Kasumi-1 (cell line): ENCODE measurements around the gene DHX35.

Experiments used
- DNase-seq, 2 experiments: peaks; one replicate each; lab custom pipeline; 2025; lab: John Stamatoyannopoulos, UW

The DHX35 gene

GRCh38 chr20:38962044-38962927 lies at the start of gene DHX35:
Gene DHX35 (plus strand): TSS chr20:38962344. CDS start chr20:38962368, 24 bp downstream.
- peak; percentile 90 to 92 for DNase-seq

- DNase-seq, result no peak
These were observed 46.8 kb upstream of the DHX35 start for GRCh38 chr20:38915355-38915754.

- no peak for DNase-seq
These were observed 44.5 kb upstream of the DHX35 start for GRCh38 chr20:38917657-38918056.

GRCh38 chr20:38918172-38918571 lies 44.0 kb upstream of the DHX35 start:
- no peak for DNase-seq

- no peak for DNase-seq
These were observed 42.5 kb upstream of the DHX35 start for GRCh38 chr20:38919683-38920082.

GRCh38 chr20:38920411-38920810 lies 41.7 kb upstream of the DHX35 start:
- DNase-seq, result no peak

GRCh38 chr20:38920851-38921250 lies 41.3 kb upstream of the DHX35 start:
- no peak for DNase-seq

- DNase-seq, result no peak
These were observed 37.4 kb upstream of the DHX35 start for GRCh38 chr20:38924718-38925117.

- DNase-seq, result peak; percentile 97
These were observed 35.8 kb upstream of the DHX35 start, which contains the start of gene FAM83D for GRCh38 chr20:38926142-38926933. Gene FAM83D (plus strand): TSS chr20:38926417. CDS start chr20:38926443, 26 bp downstream.

- no peak for DNase-seq
These were observed 35.1 kb upstream of the DHX35 start for GRCh38 chr20:38926934-38927616.

GRCh38 chr20:38927902-38928578 lies 34.1 kb upstream of the DHX35 start:
- DNase-seq, result no peak

- no peak for DNase-seq
These were observed 31.9 kb upstream of the DHX35 start for GRCh38 chr20:38930242-38930569.

- no peak for DNase-seq
These were observed 30.2 kb upstream of the DHX35 start for GRCh38 chr20:38931984-38932383.

GRCh38 chr20:38932457-38933120 lies 29.6 kb upstream of the DHX35 start:
- DNase-seq, result no peak

GRCh38 chr20:38934530-38934929 lies 27.6 kb upstream of the DHX35 start:
- DNase-seq, result no peak

GRCh38 chr20:38935285-38935684 lies 26.9 kb upstream of the DHX35 start:
- peak; percentile 2 to 6 for DNase-seq

GRCh38 chr20:38935967-38936407 lies 26.2 kb upstream of the DHX35 start:
- DNase-seq, result no peak

- DNase-seq, result no peak
These were observed 25.1 kb upstream of the DHX35 start for GRCh38 chr20:38937000-38937399.

- no peak for DNase-seq
These were observed 24.1 kb upstream of the DHX35 start for GRCh38 chr20:38937978-38938473.

- no peak for DNase-seq
These were observed 22.5 kb upstream of the DHX35 start for GRCh38 chr20:38939686-38940085.

GRCh38 chr20:38940644-38941043 lies 21.5 kb upstream of the DHX35 start:
- DNase-seq, result no peak
